PFSK-1 (cell line): ENCODE results near the gene TLR6.

Experiments used
- FOXP2 ChIP-seq: optimal IDR thresholded peaks from 2 replicates; pipeline ENCODE3; 2011; ENCODE audit warnings: borderline replicate concordance, control low read depth, inconsistent platforms; ENCODE audit not compliant: insufficient read depth; ENCODE audit errors: extremely low read length, extremely low read depth
- POLR2AphosphoS5 ChIP-seq: IDR thresholded peaks from 2 replicates; pipeline ENCODE4 v1.6.1; 2012; ENCODE audit warnings: low read depth, mild to moderate bottlenecking, control low read depth, low read length, moderate library complexity
- SIN3A ChIP-seq: IDR thresholded peaks from 2 replicates; pipeline ENCODE4 v1.6.1; 2012; ENCODE audit warnings: mild to moderate bottlenecking, low read length, moderate library complexity, borderline replicate concordance; ENCODE audit not compliant: insufficient read depth
- TAF1 ChIP-seq: IDR thresholded peaks from 2 replicates; pipeline ENCODE4 v1.6.1; 2012; ENCODE audit warnings: low read length, control low read depth, borderline replicate concordance; ENCODE audit not compliant: insufficient read depth
- TF ChIP-seq, protein P1 (sequence below), 2 experiments: IDR thresholded peaks; 2 replicates each; pipeline versions ENCODE4 v1.6.1 to v1.8.0; 2011 to 2012; ENCODE audit warnings: low read depth in 2 of 2, low read length in 2 of 2, control low read depth in 1 of 2, inconsistent platforms in 1 of 2, mild to moderate bottlenecking in 1 of 2, moderate library complexity in 1 of 2; ENCODE audit not compliant: insufficient read depth in 1 of 2

The TLR6 gene

DNA sequence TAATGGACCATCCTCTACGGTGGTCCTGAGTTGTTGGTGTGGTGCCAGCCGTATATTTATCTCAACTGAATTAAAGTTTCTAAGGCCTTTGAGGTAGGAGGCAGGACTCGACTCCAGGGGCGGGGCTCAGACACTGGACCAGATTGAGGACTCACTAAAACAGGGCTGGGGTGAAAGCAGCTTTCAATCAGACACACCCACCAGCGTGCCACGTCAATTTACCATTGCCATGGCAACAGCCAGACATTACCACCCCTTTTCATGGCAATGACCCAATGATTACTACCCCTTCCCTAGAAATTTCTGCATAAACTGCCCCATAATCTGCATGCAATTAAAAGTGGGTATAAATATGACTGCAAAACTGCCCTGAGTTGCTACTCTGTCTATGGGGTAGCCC, 45.3 kb downstream of the TLR6 start:
- TF ChIP-seq FOXP2, result no peak
- TF ChIP-seq POLR2AphosphoS5, result no peak

DNA sequence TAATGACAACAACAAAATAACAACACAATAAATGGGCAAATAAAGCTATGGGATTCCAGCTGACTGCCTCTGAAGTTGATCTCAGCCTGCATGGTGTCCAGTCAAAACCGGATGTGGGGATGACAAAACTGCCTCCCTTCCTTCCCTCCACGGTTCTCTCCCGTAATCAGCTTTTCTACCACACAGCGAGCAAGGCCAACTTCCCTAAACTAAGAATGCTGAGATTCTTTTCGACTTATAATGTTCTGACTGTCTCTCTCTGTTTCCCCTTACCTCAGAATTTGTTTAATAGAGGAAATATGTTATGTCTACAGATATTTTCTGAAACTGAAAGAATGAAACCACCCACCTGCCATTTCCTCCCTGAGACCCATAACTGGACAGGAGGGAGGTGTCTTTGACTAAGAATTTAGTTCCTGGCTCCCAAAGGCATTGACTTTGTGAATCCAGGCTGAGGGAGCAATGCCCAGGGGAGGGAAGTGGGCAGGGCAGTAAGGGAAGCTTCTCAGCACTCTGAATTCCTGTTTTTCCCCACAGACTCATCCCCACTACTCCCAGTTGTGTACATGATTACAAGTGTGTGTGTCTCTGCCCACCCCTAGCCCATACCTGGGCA, 51.0 kb downstream of the TLR6 start:
- TF ChIP-seq SIN3A (no peak), FOXP2 (peak; percentile 25)

DNA sequence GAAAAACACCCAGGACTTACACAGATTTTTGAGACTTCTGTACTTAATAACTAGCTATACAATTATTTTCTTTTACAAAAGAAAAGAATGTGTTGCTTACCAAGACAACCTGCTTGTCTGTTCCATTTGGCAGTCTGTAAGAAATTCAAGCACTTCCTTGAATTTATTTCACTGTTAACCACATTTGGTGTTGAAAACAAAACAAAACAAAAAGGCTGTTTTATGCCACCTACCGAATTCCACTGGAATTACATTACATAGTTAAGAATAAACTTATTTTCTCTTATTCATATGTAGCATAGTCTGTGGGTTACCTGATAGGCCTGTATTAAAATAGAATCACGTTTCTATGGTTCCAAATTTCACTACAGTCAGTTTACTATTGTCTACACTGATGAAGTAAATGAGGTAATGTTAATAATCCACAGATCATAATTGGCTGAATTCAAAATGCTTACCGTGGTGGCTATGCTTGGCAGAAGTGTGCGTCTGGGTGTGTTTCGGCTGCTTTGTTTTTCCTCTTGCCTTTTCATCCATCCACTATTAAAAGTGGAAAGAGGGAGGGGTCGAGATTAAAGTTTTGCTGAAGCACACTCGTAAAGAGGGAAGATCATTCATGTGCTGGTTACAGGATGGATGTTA, 51.8 kb downstream of the TLR6 start, which contains the start of gene TLR1:
Gene TLR1 (minus strand): TSS at position 138 of the 642 bp plus-strand sequence. CDS start 5,960 bp downstream, outside the sequence.
- TF ChIP-seq POLR2AphosphoS5 (no peak), TAF1 (no peak), SIN3A (no peak), FOXP2 (no peak)
- TF ChIP-seq, protein P1, sequence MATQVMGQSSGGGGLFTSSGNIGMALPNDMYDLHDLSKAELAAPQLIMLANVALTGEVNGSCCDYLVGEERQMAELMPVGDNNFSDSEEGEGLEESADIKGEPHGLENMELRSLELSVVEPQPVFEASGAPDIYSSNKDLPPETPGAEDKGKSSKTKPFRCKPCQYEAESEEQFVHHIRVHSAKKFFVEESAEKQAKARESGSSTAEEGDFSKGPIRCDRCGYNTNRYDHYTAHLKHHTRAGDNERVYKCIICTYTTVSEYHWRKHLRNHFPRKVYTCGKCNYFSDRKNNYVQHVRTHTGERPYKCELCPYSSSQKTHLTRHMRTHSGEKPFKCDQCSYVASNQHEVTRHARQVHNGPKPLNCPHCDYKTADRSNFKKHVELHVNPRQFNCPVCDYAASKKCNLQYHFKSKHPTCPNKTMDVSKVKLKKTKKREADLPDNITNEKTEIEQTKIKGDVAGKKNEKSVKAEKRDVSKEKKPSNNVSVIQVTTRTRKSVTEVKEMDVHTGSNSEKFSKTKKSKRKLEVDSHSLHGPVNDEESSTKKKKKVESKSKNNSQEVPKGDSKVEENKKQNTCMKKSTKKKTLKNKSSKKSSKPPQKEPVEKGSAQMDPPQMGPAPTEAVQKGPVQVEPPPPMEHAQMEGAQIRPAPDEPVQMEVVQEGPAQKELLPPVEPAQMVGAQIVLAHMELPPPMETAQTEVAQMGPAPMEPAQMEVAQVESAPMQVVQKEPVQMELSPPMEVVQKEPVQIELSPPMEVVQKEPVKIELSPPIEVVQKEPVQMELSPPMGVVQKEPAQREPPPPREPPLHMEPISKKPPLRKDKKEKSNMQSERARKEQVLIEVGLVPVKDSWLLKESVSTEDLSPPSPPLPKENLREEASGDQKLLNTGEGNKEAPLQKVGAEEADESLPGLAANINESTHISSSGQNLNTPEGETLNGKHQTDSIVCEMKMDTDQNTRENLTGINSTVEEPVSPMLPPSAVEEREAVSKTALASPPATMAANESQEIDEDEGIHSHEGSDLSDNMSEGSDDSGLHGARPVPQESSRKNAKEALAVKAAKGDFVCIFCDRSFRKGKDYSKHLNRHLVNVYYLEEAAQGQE (IDR thresholded peaks at IDR 0.05; ENCODE audit: insufficient read depth in 1 of 2, low read depth in 2 of 2, low read length in 2 of 2), result no peak

DNA sequence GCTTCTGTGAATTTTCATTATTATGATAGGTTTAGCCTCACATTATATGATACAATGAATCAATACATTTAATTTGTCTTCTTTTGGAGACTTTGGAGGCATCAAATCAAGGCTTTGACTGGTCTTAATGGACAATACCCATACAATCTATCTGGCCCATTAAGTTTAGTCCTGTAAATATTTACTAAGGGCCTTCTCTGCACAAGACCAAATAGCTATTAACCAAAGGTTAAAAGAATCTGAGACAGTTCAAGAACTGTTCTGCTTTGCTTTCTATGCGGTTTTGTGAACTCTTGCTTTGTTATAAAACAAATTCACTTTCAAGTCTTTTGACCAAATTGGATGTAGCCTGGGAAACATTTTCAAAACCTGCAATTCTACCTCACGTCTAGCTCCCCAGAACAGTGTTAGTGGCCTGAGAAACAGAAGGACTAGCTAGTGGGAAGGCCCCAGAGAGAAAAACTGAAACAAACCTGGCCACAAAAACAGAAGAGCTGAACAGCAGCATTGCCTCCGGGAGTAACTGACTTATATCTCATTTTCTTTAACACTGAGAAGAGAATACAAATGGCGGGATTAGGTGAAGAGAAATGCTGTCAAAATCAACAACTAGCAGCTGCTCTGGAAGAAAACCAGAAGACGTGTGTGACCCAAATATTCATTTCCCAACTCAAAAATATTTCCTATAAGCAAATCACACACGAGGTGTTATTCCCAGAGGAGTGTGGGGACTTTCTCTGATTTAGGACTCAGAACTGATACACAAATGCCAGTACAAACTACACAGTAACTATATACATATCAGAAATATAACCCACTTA, 52.6 kb downstream of the TLR6 start:
- TF ChIP-seq POLR2AphosphoS5, result no peak
- no peak for TF ChIP-seq FOXP2
- TF ChIP-seq, protein P1 (IDR thresholded peaks at IDR 0.05; ENCODE audit: insufficient read depth in 1 of 2, low read depth in 2 of 2, low read length in 2 of 2), result no peak
- no peak for TF ChIP-seq TAF1

DNA sequence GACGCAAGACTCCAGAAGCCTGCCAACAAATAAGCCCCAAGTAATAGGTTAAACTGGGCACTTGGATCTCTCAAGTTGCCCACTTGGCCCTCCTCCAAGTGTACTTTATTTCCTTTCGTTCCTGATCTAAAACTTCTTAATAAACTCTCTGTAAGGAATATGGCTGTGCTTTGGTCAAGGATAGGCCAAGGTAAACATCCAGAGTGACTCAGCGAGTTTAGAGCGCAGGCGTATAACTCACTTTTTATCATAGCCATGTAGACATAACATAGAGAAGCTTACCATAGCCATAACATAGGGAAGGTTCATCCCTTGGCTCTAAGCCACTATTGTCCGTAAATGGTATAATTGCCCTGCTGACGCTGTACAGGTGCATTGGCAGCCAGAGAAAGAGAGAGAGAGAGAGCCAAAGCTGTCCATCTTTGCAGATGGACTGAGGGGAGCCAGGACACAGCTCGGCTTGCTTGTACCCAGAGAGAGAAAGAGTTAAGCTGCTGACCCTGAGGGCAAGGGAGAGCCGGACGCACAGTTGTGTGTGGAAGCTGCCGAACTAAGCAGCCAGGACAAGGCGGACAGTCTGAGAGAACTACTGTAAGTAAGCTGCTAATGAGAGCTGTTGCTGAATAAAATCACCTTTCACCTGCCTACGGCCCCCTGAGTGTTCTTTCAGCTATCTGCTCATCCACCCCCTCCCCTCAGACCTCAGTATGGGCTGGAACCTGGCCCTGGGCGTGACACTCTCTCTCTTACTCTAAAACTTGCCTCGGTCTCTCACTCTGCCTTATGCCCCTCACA, 53.9 kb downstream of the TLR6 start:
- TF ChIP-seq, protein P1 (IDR thresholded peaks at IDR 0.05; ENCODE audit: insufficient read depth in 1 of 2, low read depth in 2 of 2, low read length in 2 of 2), result no peak
- no peak for TF ChIP-seq FOXP2
- TF ChIP-seq SIN3A, result no peak
- TF ChIP-seq TAF1, result no peak
- TF ChIP-seq POLR2AphosphoS5, result no peak
